MM.1S (cell line): ENCODE measurements around the gene ARFGEF3.

Experiments used
- EZH2 ChIP-seq: fragments of 300-600 bp; sonication (generic); optimal IDR thresholded peaks from 2 replicates; pipeline ENCODE3; 2017; ENCODE audit warnings: low read depth, mild to moderate bottlenecking, antibody characterized with exemption, low read length, mixed read lengths
- EZH2phosphoT487 ChIP-seq: fragments of 300-600 bp; sonication (generic); IDR thresholded peaks from 2 replicates; pipeline ENCODE4 v1.6.1; 2018; ENCODE audit warnings: antibody characterized with exemption, low read length
- TF ChIP-seq, protein P1 (sequence below): fragments of 300-600 bp; sonication (generic); IDR thresholded peaks from 2 replicates; pipeline ENCODE4 v1.5.1; 2016; ENCODE audit warnings: antibody characterized with exemption, low read length, mixed read lengths

DNA sequence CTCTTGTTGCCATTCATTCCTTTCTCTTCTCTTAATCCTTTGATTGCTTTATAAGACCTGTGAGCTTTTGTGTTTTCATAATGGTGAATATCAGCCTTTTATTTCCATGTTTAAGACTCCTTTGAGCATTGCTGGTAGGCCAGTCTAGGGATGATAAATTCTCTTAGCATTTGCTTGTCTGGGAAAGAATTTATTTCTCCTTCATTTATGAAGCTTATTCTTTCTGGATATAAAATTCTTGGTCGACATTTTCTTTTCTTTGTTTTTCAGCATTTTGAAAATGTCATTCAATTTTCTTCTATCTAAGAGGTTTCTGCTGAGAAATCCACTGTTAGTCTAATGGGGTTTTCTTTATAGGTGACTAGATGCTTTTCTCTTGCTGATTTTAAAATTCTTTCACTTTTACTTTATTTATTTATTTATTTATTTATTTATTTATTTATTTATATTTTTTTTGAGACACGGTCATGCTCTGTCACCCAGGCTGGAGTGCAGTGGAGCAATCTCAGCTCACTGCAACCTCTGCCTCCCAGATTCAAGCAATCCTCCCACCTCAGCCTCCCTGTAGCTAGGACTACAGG is 15.0 kb downstream of the ARFGEF3 start:
- TF ChIP-seq, protein P1, sequence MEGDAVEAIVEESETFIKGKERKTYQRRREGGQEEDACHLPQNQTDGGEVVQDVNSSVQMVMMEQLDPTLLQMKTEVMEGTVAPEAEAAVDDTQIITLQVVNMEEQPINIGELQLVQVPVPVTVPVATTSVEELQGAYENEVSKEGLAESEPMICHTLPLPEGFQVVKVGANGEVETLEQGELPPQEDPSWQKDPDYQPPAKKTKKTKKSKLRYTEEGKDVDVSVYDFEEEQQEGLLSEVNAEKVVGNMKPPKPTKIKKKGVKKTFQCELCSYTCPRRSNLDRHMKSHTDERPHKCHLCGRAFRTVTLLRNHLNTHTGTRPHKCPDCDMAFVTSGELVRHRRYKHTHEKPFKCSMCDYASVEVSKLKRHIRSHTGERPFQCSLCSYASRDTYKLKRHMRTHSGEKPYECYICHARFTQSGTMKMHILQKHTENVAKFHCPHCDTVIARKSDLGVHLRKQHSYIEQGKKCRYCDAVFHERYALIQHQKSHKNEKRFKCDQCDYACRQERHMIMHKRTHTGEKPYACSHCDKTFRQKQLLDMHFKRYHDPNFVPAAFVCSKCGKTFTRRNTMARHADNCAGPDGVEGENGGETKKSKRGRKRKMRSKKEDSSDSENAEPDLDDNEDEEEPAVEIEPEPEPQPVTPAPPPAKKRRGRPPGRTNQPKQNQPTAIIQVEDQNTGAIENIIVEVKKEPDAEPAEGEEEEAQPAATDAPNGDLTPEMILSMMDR, result no peak
- TF ChIP-seq EZH2 (no peak), EZH2phosphoT487 (no peak)
